Measurements from ENCODE around the gene GFRA1.

The GFRA1 gene

DNA sequence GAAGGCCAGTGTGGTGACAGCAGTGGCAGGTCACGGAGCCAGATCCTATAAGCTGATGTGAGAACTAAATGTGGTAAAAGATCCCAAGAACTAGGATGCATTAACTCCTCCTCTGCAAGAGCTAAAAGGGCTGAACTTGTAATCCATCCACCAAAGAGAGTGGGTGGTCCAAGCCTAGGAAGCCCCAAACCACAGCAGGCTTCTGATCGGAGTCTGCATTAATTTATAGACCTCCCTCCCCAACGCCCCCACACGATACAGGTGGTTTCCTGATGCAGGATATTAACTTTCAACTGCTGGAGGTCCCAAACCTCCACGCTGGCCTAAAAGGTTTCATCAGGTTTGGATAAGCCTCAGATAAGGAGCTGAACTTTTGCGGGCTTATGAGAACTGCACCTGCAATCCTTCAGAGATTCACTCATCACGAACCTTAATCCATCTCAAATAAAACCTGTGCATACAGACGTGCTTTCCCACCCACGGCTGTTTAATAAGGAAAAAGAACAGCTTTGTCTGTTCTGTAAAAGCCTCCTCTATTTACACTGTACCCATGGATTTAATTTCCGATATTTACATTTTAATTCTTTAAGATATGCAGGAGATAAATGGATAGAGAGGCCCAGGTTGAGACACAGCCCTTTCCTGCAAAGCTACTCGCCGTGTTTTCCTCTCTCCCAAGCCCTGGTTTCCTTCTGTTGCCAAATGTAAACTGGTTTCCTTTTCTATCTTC lies 74.9 kb downstream of the GFRA1 start:
- no peak for DNase-seq (ENCODE audit: low spot score)
- TF ChIP-seq, protein P1, sequence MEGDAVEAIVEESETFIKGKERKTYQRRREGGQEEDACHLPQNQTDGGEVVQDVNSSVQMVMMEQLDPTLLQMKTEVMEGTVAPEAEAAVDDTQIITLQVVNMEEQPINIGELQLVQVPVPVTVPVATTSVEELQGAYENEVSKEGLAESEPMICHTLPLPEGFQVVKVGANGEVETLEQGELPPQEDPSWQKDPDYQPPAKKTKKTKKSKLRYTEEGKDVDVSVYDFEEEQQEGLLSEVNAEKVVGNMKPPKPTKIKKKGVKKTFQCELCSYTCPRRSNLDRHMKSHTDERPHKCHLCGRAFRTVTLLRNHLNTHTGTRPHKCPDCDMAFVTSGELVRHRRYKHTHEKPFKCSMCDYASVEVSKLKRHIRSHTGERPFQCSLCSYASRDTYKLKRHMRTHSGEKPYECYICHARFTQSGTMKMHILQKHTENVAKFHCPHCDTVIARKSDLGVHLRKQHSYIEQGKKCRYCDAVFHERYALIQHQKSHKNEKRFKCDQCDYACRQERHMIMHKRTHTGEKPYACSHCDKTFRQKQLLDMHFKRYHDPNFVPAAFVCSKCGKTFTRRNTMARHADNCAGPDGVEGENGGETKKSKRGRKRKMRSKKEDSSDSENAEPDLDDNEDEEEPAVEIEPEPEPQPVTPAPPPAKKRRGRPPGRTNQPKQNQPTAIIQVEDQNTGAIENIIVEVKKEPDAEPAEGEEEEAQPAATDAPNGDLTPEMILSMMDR (IDR thresholded peaks at IDR 0.05; ENCODE audit: extremely low read depth, missing control alignments), result no peak

DNA sequence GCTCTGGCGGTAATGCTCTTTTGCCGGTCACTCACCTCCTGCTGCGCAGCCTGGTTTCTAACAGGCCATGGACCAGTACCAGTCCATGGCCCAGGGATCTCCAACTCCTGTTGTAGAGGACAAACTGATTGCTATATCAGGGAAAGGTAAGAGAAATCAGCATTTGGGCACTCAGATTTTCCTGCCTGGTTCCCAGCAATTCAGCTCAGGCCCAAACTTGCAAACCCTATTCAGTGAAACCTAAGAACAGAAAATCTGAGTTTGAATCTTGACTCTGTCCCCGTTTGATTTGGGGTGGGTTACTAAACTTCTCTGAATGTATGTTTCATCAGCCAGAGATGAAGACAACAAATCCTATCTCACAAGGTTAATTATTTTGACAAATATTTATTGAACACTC lies 77.4 kb downstream of the GFRA1 start:
- TF ChIP-seq, protein P1 (IDR thresholded peaks at IDR 0.05; ENCODE audit: extremely low read depth, missing control alignments), result no peak
- DNase-seq (ENCODE audit: low spot score), result no peak

DNA sequence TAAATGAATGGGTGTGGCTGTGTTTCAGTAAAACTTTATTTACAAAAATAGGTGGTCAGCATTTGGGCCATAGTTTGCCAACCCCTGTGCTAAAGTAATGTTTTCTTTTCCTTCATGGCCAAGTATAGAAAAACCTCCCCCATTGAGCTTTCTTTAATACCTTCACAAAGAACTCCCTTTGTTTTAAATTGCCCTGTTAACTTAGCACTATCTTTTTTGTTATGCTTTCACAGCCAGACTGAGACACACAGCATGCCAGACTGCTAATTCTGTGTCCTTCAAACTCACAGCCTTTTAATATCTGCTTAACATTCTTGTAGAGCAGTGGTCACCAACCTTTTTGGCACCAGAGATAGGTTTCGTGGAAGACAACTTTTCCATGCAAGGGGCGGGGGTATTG lies 78.0 kb downstream of the GFRA1 start:
- TF ChIP-seq, protein P1 (IDR thresholded peaks at IDR 0.05; ENCODE audit: extremely low read depth, missing control alignments), result no peak
- no peak for DNase-seq (ENCODE audit: low spot score)

DNA sequence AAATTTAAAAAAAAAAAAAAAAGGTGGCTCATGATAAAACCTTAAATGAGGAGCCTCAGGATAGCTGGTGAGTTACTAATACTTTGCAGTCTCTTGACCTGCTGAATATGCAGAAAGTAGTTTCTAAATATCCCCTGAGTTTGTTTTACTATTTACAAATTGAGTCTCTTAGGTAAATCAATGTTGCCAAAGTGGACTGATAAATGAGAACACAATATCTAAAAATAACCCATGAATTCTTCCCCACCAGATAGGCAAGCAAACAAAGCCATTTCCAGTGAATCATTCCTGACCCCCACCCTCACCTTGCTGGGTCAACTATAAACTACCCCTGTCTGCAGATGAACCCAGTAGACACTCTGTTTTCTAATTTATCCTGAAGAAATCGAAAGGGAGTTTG lies 78.9 kb downstream of the GFRA1 start:
- TF ChIP-seq, protein P1 (IDR thresholded peaks at IDR 0.05; ENCODE audit: extremely low read depth, missing control alignments), result no peak
- DNase-seq (ENCODE audit: low spot score), result no peak

DNA sequence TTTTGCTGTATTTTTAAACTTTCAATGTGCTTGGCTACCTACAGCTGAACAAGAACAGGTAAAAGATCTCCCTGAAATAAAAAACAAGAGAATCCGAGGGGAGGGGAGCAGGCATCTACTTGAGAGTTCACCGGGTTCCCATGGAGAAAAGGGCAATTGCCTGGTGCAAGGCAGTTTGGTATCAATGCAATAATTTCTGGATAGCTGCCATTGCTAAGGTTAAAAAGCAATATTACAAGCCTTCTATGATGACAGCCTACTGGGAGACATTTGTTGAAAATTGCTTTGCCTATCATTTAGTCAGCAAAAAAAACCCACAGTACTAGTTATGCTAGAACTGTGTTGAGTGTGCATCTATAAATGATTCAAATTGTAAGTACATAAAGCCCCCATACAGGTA lies 82.1 kb downstream of the GFRA1 start:
- TF ChIP-seq, protein P1 (IDR thresholded peaks at IDR 0.05; ENCODE audit: extremely low read depth, missing control alignments), result no peak
- no peak for DNase-seq (ENCODE audit: low spot score)

DNA sequence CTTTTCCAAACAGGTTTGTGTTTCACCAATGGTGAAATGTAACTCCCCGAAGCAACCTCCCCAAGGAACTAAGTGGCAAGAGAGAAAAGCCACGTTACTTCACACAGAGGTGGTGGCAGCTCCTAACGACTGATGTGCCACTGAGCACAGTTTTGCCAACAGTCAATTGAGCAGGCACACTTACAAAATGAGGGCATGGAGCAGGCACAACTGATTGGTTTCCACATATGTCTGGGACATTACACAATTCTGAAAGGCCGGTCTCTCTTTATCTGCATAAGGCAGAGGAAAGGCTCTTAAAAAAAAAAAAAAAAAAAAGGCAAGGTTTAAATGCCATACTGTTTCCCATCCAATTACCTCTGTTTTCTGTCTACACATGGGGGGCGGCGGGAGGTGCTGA lies 86.7 kb downstream of the GFRA1 start:
- TF ChIP-seq, protein P1 (IDR thresholded peaks at IDR 0.05; ENCODE audit: extremely low read depth, missing control alignments), result no peak
- DNase-seq (ENCODE audit: low spot score), result no peak

DNA sequence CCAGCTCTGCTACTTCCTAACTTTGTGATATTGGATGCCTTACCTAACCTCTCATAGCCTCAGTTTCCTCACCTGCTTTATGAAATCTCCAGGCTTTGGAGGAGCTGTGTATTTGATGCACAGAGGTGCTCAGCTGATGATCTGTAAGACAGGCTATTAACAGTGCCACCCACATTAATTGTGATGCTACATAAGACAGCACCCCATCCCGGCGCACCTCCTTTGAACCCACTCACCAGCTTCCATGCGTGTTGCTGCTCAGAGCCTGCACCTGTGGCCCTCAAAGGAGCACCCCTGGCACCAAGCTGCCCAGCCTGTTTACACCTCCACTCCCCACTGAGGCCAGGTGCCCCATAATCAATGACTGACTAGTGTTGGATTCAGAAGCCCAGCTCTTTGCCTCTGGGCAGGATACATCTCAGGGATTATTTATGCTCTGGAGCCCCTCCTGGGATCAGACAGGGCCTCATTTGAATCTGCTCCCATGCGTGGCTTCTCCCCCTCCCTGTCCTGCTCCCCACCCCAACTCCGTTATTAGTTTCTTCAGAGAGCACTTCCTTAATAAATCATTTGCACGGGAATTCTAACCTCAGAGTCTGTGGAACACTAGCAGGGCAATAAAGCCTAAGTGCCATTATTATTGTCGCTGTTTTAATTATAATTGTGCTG lies 87.7 kb downstream of the GFRA1 start:
- TF ChIP-seq, protein P1 (IDR thresholded peaks at IDR 0.05; ENCODE audit: extremely low read depth, missing control alignments), result no peak

More for the DNA sequence above, 87.7 kb downstream of the GFRA1 start:
- DNase-seq (ENCODE audit: low spot score), result no peak

Data from GM20000 (cell line).